CD4-positive, CD25-positive, alpha-beta regulatory T cell (primary cell): ENCODE results near the gene SCUBE1. TPM values are rescaled to one million over a fixed set of nuclear protein-coding genes. Genes with fewer than 3 reads are reported as not detected.

Source experiments
- ATAC-seq, 2 donors: fragments of 150-1000 bp; cut with Tn5 transposase; one replicate each; pipeline ENCODE4 v1.10.0; 2021; ENCODE audit warnings: low read depth in 2 of 2, moderate number of reproducible peaks in 2 of 2, moderate library complexity in 1 of 2
- DNase-seq, 3 donors: peaks; one replicate each; pipeline versions ENCODE4 v3.0.0 to v3.0.0-alpha.2; 2012 to 2022; ENCODE audit warnings: mixed read lengths in 1 of 3
- H3K27ac ChIP-seq: one replicate; pipeline ENCODE4 v1.7.0; 2013; ENCODE audit warnings: mild to moderate bottlenecking, low read length; ENCODE audit not compliant: insufficient read depth, poor library complexity, severe bottlenecking
- H3K27me3 ChIP-seq: one replicate; pipeline ENCODE4 v1.7.0; 2013; ENCODE audit warnings: low read length; ENCODE audit not compliant: control insufficient read depth, insufficient read depth
- H3K36me3 ChIP-seq: one replicate; pipeline ENCODE4 v1.7.0; 2013; ENCODE audit warnings: mild to moderate bottlenecking, low read length, moderate library complexity; ENCODE audit not compliant: control insufficient read depth, insufficient read depth
- H3K4me1 ChIP-seq: 2 replicates; pipeline ENCODE4 v1.7.0; 2013; ENCODE audit warnings: mild to moderate bottlenecking, low read length; ENCODE audit not compliant: insufficient read depth, control insufficient read depth, poor library complexity, severe bottlenecking
- H3K4me3 ChIP-seq: one replicate; pipeline ENCODE4 v1.7.0; 2013; ENCODE audit warnings: low read depth, mild to moderate bottlenecking, low read length, moderate library complexity
- H3K9me3 ChIP-seq, 2 experiments: 1 replicate in 1 of 2; 2 replicates in 1 of 2; pipeline ENCODE4 v1.7.0; 2013; ENCODE audit warnings: low read length in 2 of 2, mild to moderate bottlenecking in 1 of 2, moderate library complexity in 1 of 2; ENCODE audit not compliant: control insufficient read depth in 2 of 2
- H3K27ac Mint-ChIP-seq, 3 donors: one replicate each; pipeline ENCODE4 v1.8.0; 2020 to 2022; ENCODE audit warnings: mild to moderate bottlenecking in 3 of 3, mixed read lengths in 3 of 3, moderate library complexity in 2 of 3
- H3K27me3 Mint-ChIP-seq: one replicate; pipeline ENCODE4 v1.8.0; 2022; ENCODE audit warnings: mild to moderate bottlenecking, mixed read lengths
- H3K36me3 Mint-ChIP-seq: one replicate; pipeline ENCODE4 v1.8.0; 2020; ENCODE audit warnings: mixed read lengths
- H3K4me1 Mint-ChIP-seq, 4 donors: one replicate each; pipeline ENCODE4 v1.8.0; 2020 to 2022; ENCODE audit warnings: mixed read lengths in 4 of 4, mild to moderate bottlenecking in 1 of 4
- H3K4me3 Mint-ChIP-seq, 4 donors: one replicate each; pipeline ENCODE4 v1.8.0; 2020 to 2022; ENCODE audit warnings: mild to moderate bottlenecking in 4 of 4, mixed read lengths in 4 of 4, moderate library complexity in 3 of 4
- H3K9me3 Mint-ChIP-seq, 7 donors: one replicate each; pipeline ENCODE4 v1.8.0; 2020 to 2022; ENCODE audit warnings: mixed read lengths in 7 of 7, mild to moderate bottlenecking in 3 of 7, moderate library complexity in 2 of 7
- polyA plus RNA-seq, 4 donors: library from polyadenylated mRNA; unstranded; fragments of 300-500 nt; fragmentation: Illumina TruSeq; gene quantifications; one replicate each; pipeline ENCODE4 v1.2.3, GENCODE V29; 2021
- total RNA-seq: library from RNA; stranded (reverse); gene quantifications from one replicate; pipeline ENCODE4 v1.2.3, GENCODE V29; 2022

SCUBE1 gene
- total and polyA plus RNA-seq, 5 donors from 2014 or later, result 0.74 TPM; not detected in 4

- H3K27me3 Mint-ChIP-seq, result no peaks in the 10 kb centered on the region
- Histone ChIP-seq H3K27ac (no peak overlapping the region), H3K4me1 (no peaks in the 10 kb centered on the region), H3K4me3 (no peak overlapping the region), H3K36me3 (no peaks in the 10 kb centered on the region), H3K27me3 (no peaks in the 10 kb centered on the region), H3K9me3 (no peaks in the 10 kb centered on the region)
- no peak overlapping the region for H3K4me3 Mint-ChIP-seq
- DNase-seq (no peak), ATAC-seq (no peak)
- H3K27ac Mint-ChIP-seq, result no peak overlapping the region
- no peaks in the 10 kb centered on the region for H3K36me3 Mint-ChIP-seq
- H3K4me1 Mint-ChIP-seq, result no peaks in the 10 kb centered on the region
- H3K9me3 Mint-ChIP-seq, result no peaks in the 10 kb centered on the region
These were observed 98.2 kb downstream of the SCUBE1 start for GRCh38 chr22:43244803-43245527.

- Histone ChIP-seq H3K36me3 (no peaks in the 10 kb centered on the region), H3K27ac (no peak overlapping the region), H3K4me3 (no peak overlapping the region), H3K4me1 (no peaks in the 10 kb centered on the region), H3K27me3 (no peaks in the 10 kb centered on the region), H3K9me3 (no peaks in the 10 kb centered on the region)
- Mint-ChIP-seq H3K4me1 (no peaks in the 10 kb centered on the region), H3K36me3 (no peaks in the 10 kb centered on the region), H3K9me3 (no peaks in the 10 kb centered on the region), H3K27me3 (no peaks in the 10 kb centered on the region), H3K4me3 (no peak overlapping the region), H3K27ac (no peak overlapping the region)
- DNase-seq (no peak), ATAC-seq (no peak)
These were observed 98.8 kb downstream of the SCUBE1 start for GRCh38 chr22:43244402-43244801.

GRCh38 chr22:43243324-43243723 lies 99.8 kb downstream of the SCUBE1 start:
- Mint-ChIP-seq H3K4me3 (no peak overlapping the region), H3K4me1 (peaks cover 0 to 1% (median 0%) of the 10 kb centered on the region in 4 donors), H3K9me3 (no peaks in the 10 kb centered on the region), H3K27me3 (no peaks in the 10 kb centered on the region), H3K36me3 (no peaks in the 10 kb centered on the region), H3K27ac (no peak overlapping the region)
- H3K4me3 ChIP-seq, result no peak overlapping the region
- DNase-seq, result no peak
- no peak overlapping the region for H3K27ac ChIP-seq
- no peaks in the 10 kb centered on the region for H3K36me3 ChIP-seq
- H3K9me3 ChIP-seq, result no peaks in the 10 kb centered on the region
- no peaks in the 10 kb centered on the region for H3K4me1 ChIP-seq
- H3K27me3 ChIP-seq, result no peaks in the 10 kb centered on the region
- ATAC-seq, result no peak

- Histone ChIP-seq H3K4me1 (no peaks in the 10 kb centered on the region), H3K4me3 (no peak overlapping the region), H3K36me3 (no peaks in the 10 kb centered on the region), H3K27ac (no peak overlapping the region), H3K27me3 (no peaks in the 10 kb centered on the region), H3K9me3 (no peaks in the 10 kb centered on the region)
- Mint-ChIP-seq H3K27ac (no peak overlapping the region), H3K9me3 (no peaks in the 10 kb centered on the region), H3K36me3 (no peaks in the 10 kb centered on the region), H3K4me1 (peaks cover 0 to 1% (median 0%) of the 10 kb centered on the region in 4 donors), H3K27me3 (peaks cover 4% of the 10 kb centered on the region), H3K4me3 (no peak overlapping the region)
- DNase-seq (no peak), ATAC-seq (no peak)
These were observed 100.5 kb downstream of the SCUBE1 start for GRCh38 chr22:43242627-43243026.

- no peaks in the 10 kb centered on the region for H3K36me3 Mint-ChIP-seq
- Histone ChIP-seq H3K9me3 (no peaks in the 10 kb centered on the region), H3K36me3 (no peaks in the 10 kb centered on the region), H3K4me1 (no peaks in the 10 kb centered on the region), H3K4me3 (no peak overlapping the region), H3K27ac (no peak overlapping the region), H3K27me3 (no peaks in the 10 kb centered on the region)
- H3K27me3 Mint-ChIP-seq, result peaks cover 4% of the 10 kb centered on the region
- ATAC-seq (no peak), DNase-seq (no peak)
- no peak overlapping the region for H3K27ac Mint-ChIP-seq
- H3K9me3 Mint-ChIP-seq, result no peaks in the 10 kb centered on the region
- H3K4me1 Mint-ChIP-seq, result peaks cover 0 to 1% (median 0%) of the 10 kb centered on the region in 4 donors
- H3K4me3 Mint-ChIP-seq, result no peak overlapping the region
These were observed 101.3 kb downstream of the SCUBE1 start for GRCh38 chr22:43241699-43242386.

GRCh38 chr22:43241138-43241597 lies 102.0 kb downstream of the SCUBE1 start:
- Histone ChIP-seq H3K27me3 (no peaks in the 10 kb centered on the region), H3K4me3 (no peak overlapping the region), H3K9me3 (no peaks in the 10 kb centered on the region), H3K36me3 (no peaks in the 10 kb centered on the region), H3K4me1 (no peaks in the 10 kb centered on the region), H3K27ac (no peak overlapping the region)
- Mint-ChIP-seq H3K36me3 (no peaks in the 10 kb centered on the region), H3K27me3 (peaks cover 4% of the 10 kb centered on the region), H3K4me1 (peaks cover 0 to 1% (median 0%) of the 10 kb centered on the region in 4 donors), H3K9me3 (no peaks in the 10 kb centered on the region), H3K4me3 (no peak overlapping the region), H3K27ac (no peak overlapping the region)
- ATAC-seq, result no peak
- DNase-seq, result no peak

GRCh38 chr22:43240614-43241013 lies 102.6 kb downstream of the SCUBE1 start:
- no peaks in the 10 kb centered on the region for H3K9me3 Mint-ChIP-seq
- Histone ChIP-seq H3K9me3 (no peaks in the 10 kb centered on the region), H3K27me3 (no peaks in the 10 kb centered on the region), H3K27ac (no peak overlapping the region), H3K4me1 (no peaks in the 10 kb centered on the region), H3K36me3 (no peaks in the 10 kb centered on the region), H3K4me3 (no peak overlapping the region)
- H3K4me1 Mint-ChIP-seq, result peaks cover 0 to 1% (median 0%) of the 10 kb centered on the region in 4 donors
- no peaks in the 10 kb centered on the region for H3K36me3 Mint-ChIP-seq
- DNase-seq (no peak), ATAC-seq (no peak)
- H3K27me3 Mint-ChIP-seq, result peaks cover 4% of the 10 kb centered on the region
- no peak overlapping the region for H3K4me3 Mint-ChIP-seq
- no peak overlapping the region for H3K27ac Mint-ChIP-seq

GRCh38 chr22:43239956-43240355 lies 103.2 kb downstream of the SCUBE1 start:
- no peaks in the 10 kb centered on the region for H3K36me3 ChIP-seq
- no peak overlapping the region for H3K27ac Mint-ChIP-seq

More at GRCh38 chr22:43239956-43240355, 103.2 kb downstream of the SCUBE1 start:
- Histone ChIP-seq H3K4me3 (no peak overlapping the region), H3K27me3 (no peaks in the 10 kb centered on the region), H3K4me1 (no peaks in the 10 kb centered on the region), H3K27ac (no peak overlapping the region), H3K9me3 (no peaks in the 10 kb centered on the region)
- H3K4me1 Mint-ChIP-seq, result peaks cover 0 to 1% (median 0%) of the 10 kb centered on the region in 4 donors
- no peak for DNase-seq
- H3K4me3 Mint-ChIP-seq, result no peak overlapping the region
- no peaks in the 10 kb centered on the region for H3K36me3 Mint-ChIP-seq
- no peak for ATAC-seq
- H3K27me3 Mint-ChIP-seq, result peaks cover 4% of the 10 kb centered on the region
- no peaks in the 10 kb centered on the region for H3K9me3 Mint-ChIP-seq
